Measurements from ENCODE around the gene FGA. TPM values are rescaled to one million over a fixed set of nuclear protein-coding genes. Genes with fewer than 3 reads are reported as not detected.

Gene FGA
- total RNA-seq, 1 experiment from 2014 or later, result not detected

- H3K27ac ChIP-seq (ENCODE audit: low read length), result no peak overlapping the region
- DNase-seq, result no peak
- no peaks in the 10 kb centered on the region for H3K36me3 ChIP-seq (ENCODE audit: insufficient read depth, low read length)
- H3K27me3 ChIP-seq (ENCODE audit: low read length), result no peaks in the 10 kb centered on the region
- H3K4me3 ChIP-seq (ENCODE audit: low read length), result no peak overlapping the region
- H3K9me2 ChIP-seq (replicated peaks; ENCODE audit: insufficient read depth, low read length), result no peaks in the 10 kb centered on the region
- no peak overlapping the region for H3K9ac ChIP-seq (ENCODE audit: low read length)
- H3K4me1 ChIP-seq (ENCODE audit: low read length), result no peaks in the 10 kb centered on the region
- no peak overlapping the region for H2AFZ ChIP-seq (ENCODE audit: low read length)
- no peaks in the 10 kb centered on the region for H4K20me1 ChIP-seq (ENCODE audit: insufficient read depth, low read depth, low read length)
- no peaks in the 10 kb centered on the region for H3K79me2 ChIP-seq (ENCODE audit: low read length)
- H3K9me3 ChIP-seq (ENCODE audit: low read length), result no peaks in the 10 kb centered on the region
- no peak overlapping the region for H3K4me2 ChIP-seq (ENCODE audit: low read depth, low read length, poor library complexity, severe bottlenecking)
Measured at GRCh38 chr4:154565704-154566103, 24.8 kb downstream of the FGA start.

- Histone ChIP-seq H3K27me3 (ENCODE audit: low read length) (no peaks in the 10 kb centered on the region), H3K4me2 (ENCODE audit: low read depth, low read length, poor library complexity, severe bottlenecking) (no peak overlapping the region), H3K79me2 (ENCODE audit: low read length) (no peaks in the 10 kb centered on the region), H3K9me2 (replicated peaks; ENCODE audit: insufficient read depth, low read length) (no peaks in the 10 kb centered on the region), H3K36me3 (ENCODE audit: insufficient read depth, low read length) (no peaks in the 10 kb centered on the region), H3K4me1 (ENCODE audit: low read length) (no peaks in the 10 kb centered on the region), H4K20me1 (ENCODE audit: insufficient read depth, low read depth, low read length) (no peaks in the 10 kb centered on the region), H3K9me3 (ENCODE audit: low read length) (no peaks in the 10 kb centered on the region), H3K4me3 (ENCODE audit: low read length) (no peak overlapping the region), H3K27ac (ENCODE audit: low read length) (no peak overlapping the region), H3K9ac (ENCODE audit: low read length) (no peak overlapping the region), H2AFZ (ENCODE audit: low read length) (no peak overlapping the region)
- no peak for DNase-seq
Measured at GRCh38 chr4:154564311-154564710, 26.2 kb downstream of the FGA start.

- H3K9ac ChIP-seq (ENCODE audit: low read length), result no peak within 1 kb of the TSS
- DNase-seq, result no peak
Measured at GRCh38 chr4:154562697-154563254, 27.8 kb downstream of the FGA start, which contains the start of gene FGB. Gene FGB, plus strand, starts transcription at chr4:154563011. Its CDS starts 8 bp downstream, at chr4:154563019.

DNA sequence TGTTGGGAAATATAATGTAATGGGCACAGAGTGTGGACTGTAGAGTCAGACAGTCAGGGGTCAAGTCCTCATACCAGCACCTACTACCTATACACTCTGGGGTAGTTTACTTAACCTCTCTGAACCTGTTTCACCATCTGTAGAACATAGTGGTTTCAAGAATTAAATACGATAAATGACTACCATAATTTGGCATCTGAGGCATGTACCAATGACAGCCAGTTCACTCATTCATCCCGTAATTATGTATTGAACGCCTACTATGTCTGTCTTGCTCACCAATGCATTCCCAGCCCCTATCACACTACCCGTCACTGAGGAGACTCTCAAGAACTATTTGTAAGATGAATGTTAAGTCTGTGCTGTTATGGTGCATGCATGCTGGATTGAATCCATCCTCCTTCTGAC is 29.7 kb downstream of the FGA start:
- H3K4me1 ChIP-seq (ENCODE audit: low read length), result no peaks in the 10 kb centered on the region
- no peak overlapping the region for H3K4me3 ChIP-seq (ENCODE audit: low read length)
- H3K79me2 ChIP-seq (ENCODE audit: low read length), result no peaks in the 10 kb centered on the region
- H3K9ac ChIP-seq (ENCODE audit: low read length), result no peak overlapping the region
- H2AFZ ChIP-seq (ENCODE audit: low read length), result no peak overlapping the region
- no peaks in the 10 kb centered on the region for H4K20me1 ChIP-seq (ENCODE audit: insufficient read depth, low read depth, low read length)
- no peak overlapping the region for H3K4me2 ChIP-seq (ENCODE audit: low read depth, low read length, poor library complexity, severe bottlenecking)
- no peaks in the 10 kb centered on the region for H3K9me3 ChIP-seq (ENCODE audit: low read length)
- DNase-seq, result no peak
- H3K9me2 ChIP-seq (replicated peaks; ENCODE audit: insufficient read depth, low read length), result no peaks in the 10 kb centered on the region
- no peaks in the 10 kb centered on the region for H3K27me3 ChIP-seq (ENCODE audit: low read length)
- no peak overlapping the region for H3K27ac ChIP-seq (ENCODE audit: low read length)
- no peaks in the 10 kb centered on the region for H3K36me3 ChIP-seq (ENCODE audit: insufficient read depth, low read length)

More at GRCh38 chr4:154562697-154563254, 27.8 kb downstream of the FGA start, which contains the start of gene FGB:
- Histone ChIP-seq H3K27me3 (ENCODE audit: low read length) (no peaks in the 10 kb centered on the region), H3K27ac (ENCODE audit: low read length) (no peak within 1 kb of the TSS), H4K20me1 (ENCODE audit: insufficient read depth, low read depth, low read length) (no peaks in the 10 kb centered on the region), H3K79me2 (ENCODE audit: low read length) (no peaks in the 10 kb centered on the region), H3K4me2 (ENCODE audit: low read depth, low read length, poor library complexity, severe bottlenecking) (no peak within 1 kb of the TSS), H3K9me3 (ENCODE audit: low read length) (no peaks in the 10 kb centered on the region), H3K9me2 (replicated peaks; ENCODE audit: insufficient read depth, low read length) (no peaks in the 10 kb centered on the region), H3K36me3 (ENCODE audit: insufficient read depth, low read length) (no peaks in the 10 kb centered on the region), H3K4me1 (ENCODE audit: low read length) (no peaks in the 10 kb centered on the region), H2AFZ (ENCODE audit: low read length) (no peak within 1 kb of the TSS), H3K4me3 (ENCODE audit: low read length) (no peak within 1 kb of the TSS)

- Histone ChIP-seq H3K27me3 (ENCODE audit: low read length) (no peaks in the 10 kb centered on the region), H3K9me3 (ENCODE audit: low read length) (no peaks in the 10 kb centered on the region), H3K79me2 (ENCODE audit: low read length) (no peaks in the 10 kb centered on the region), H3K4me2 (ENCODE audit: low read depth, low read length, poor library complexity, severe bottlenecking) (no peak overlapping the region), H3K27ac (ENCODE audit: low read length) (no peak overlapping the region), H4K20me1 (ENCODE audit: insufficient read depth, low read depth, low read length) (no peaks in the 10 kb centered on the region), H3K36me3 (ENCODE audit: insufficient read depth, low read length) (no peaks in the 10 kb centered on the region), H3K4me3 (ENCODE audit: low read length) (no peak overlapping the region), H2AFZ (ENCODE audit: low read length) (no peak overlapping the region), H3K4me1 (ENCODE audit: low read length) (no peaks in the 10 kb centered on the region), H3K9ac (ENCODE audit: low read length) (no peak overlapping the region), H3K9me2 (replicated peaks; ENCODE audit: insufficient read depth, low read length) (no peaks in the 10 kb centered on the region)
- no peak for DNase-seq
Measured at GRCh38 chr4:154560419-154560801, 30.1 kb downstream of the FGA start.

GRCh38 chr4:154559494-154560418 is 30.8 kb downstream of the FGA start:
- Histone ChIP-seq H3K27ac (ENCODE audit: low read length) (no peak overlapping the region), H3K9me2 (replicated peaks; ENCODE audit: insufficient read depth, low read length) (no peaks in the 10 kb centered on the region), H3K27me3 (ENCODE audit: low read length) (no peaks in the 10 kb centered on the region), H3K4me1 (ENCODE audit: low read length) (no peaks in the 10 kb centered on the region), H3K9ac (ENCODE audit: low read length) (no peak overlapping the region), H3K4me3 (ENCODE audit: low read length) (no peak overlapping the region), H3K36me3 (ENCODE audit: insufficient read depth, low read length) (no peaks in the 10 kb centered on the region), H3K9me3 (ENCODE audit: low read length) (no peaks in the 10 kb centered on the region), H3K4me2 (ENCODE audit: low read depth, low read length, poor library complexity, severe bottlenecking) (no peak overlapping the region), H2AFZ (ENCODE audit: low read length) (no peak overlapping the region), H4K20me1 (ENCODE audit: insufficient read depth, low read depth, low read length) (no peaks in the 10 kb centered on the region), H3K79me2 (ENCODE audit: low read length) (no peaks in the 10 kb centered on the region)
- DNase-seq, result peak; percentile 83

GRCh38 chr4:154559141-154559493 is 31.4 kb downstream of the FGA start:
- Histone ChIP-seq H3K9me2 (replicated peaks; ENCODE audit: insufficient read depth, low read length) (no peaks in the 10 kb centered on the region), H2AFZ (ENCODE audit: low read length) (no peak overlapping the region), H3K4me3 (ENCODE audit: low read length) (no peak overlapping the region), H3K4me1 (ENCODE audit: low read length) (no peaks in the 10 kb centered on the region), H3K79me2 (ENCODE audit: low read length) (no peaks in the 10 kb centered on the region), H3K4me2 (ENCODE audit: low read depth, low read length, poor library complexity, severe bottlenecking) (no peak overlapping the region), H4K20me1 (ENCODE audit: insufficient read depth, low read depth, low read length) (no peaks in the 10 kb centered on the region), H3K27me3 (ENCODE audit: low read length) (no peaks in the 10 kb centered on the region), H3K9me3 (ENCODE audit: low read length) (no peaks in the 10 kb centered on the region), H3K36me3 (ENCODE audit: insufficient read depth, low read length) (no peaks in the 10 kb centered on the region), H3K9ac (ENCODE audit: low read length) (no peak overlapping the region), H3K27ac (ENCODE audit: low read length) (no peak overlapping the region)
- DNase-seq, result no peak

DNA sequence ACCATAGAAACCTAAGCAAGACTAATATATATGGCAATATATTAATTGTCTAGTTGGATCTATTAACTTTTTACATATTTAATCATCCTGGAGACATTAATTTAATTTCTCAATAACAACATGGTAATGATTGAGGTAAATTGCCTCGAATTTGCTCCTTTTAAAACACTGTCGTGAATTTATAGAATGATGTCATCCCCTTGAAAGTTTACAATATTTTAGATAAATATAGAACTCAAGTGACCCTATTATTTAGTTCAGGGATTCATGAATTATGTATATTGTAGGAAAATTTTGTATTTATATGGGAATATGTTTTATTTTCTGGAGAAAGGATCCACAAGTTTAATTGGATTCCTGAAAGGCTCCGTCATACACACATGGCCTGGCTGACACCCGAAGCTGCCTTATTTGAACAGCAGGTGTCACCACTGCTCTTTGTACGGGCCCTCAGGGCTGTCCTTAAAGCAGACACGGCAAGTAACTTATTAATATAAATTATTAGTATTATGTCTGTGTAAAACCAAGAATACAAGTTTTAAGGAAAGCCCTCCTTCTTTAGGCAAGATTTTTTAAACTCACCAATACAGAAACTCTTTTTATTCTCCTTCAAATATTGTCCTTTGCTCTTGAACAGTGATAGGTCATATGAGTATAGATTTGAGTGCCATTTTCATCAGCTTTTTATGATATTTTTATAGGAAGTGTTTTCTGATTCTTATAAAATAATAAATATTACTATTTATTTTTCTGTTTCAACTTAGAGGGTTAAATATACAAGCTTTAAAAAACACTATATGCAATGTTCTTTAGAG is 38.5 kb downstream of the FGA start:
- no peak overlapping the region for H3K27ac ChIP-seq (ENCODE audit: low read length)
- peaks cover 29% of the 10 kb centered on the region for H3K4me1 ChIP-seq (ENCODE audit: low read length)
- no peak overlapping the region for H3K4me3 ChIP-seq (ENCODE audit: low read length)
- H3K27me3 ChIP-seq (ENCODE audit: low read length), result no peaks in the 10 kb centered on the region
- H3K36me3 ChIP-seq (ENCODE audit: insufficient read depth, low read length), result peaks cover 8% of the 10 kb centered on the region; the same call in 1 of the 2 replicates
- no peaks in the 10 kb centered on the region for H3K9me2 ChIP-seq (replicated peaks; ENCODE audit: insufficient read depth, low read length)
- no peak overlapping the region for H3K9ac ChIP-seq (ENCODE audit: low read length)
- H3K79me2 ChIP-seq (ENCODE audit: low read length), result peaks cover 31% of the 10 kb centered on the region
- peak; percentile 93 for DNase-seq
- peaks cover 8% of the 10 kb centered on the region; the same call in 1 of the 2 replicates for H4K20me1 ChIP-seq (ENCODE audit: insufficient read depth, low read depth, low read length)
- no peak overlapping the region for H3K4me2 ChIP-seq (ENCODE audit: low read depth, low read length, poor library complexity, severe bottlenecking)
- H3K9me3 ChIP-seq (ENCODE audit: low read length), result no peaks in the 10 kb centered on the region
- peak overlapping the region; percentile 85 for H2AFZ ChIP-seq (ENCODE audit: low read length)
